PC-3 (cell line): ENCODE results near the gene FLRT1.

Experiments
- CTCF ChIP-seq: fragments of 300-600 bp; sonication (generic); conservative IDR thresholded peaks from 2 replicates; pipeline ENCODE4 v1.5.1; 2017; ENCODE audit warnings: antibody characterized with exemption, low read depth, mild to moderate bottlenecking, low read length
- EZH2 ChIP-seq: fragments of 300-600 bp; sonication (generic); IDR thresholded peaks from one replicate; pipeline ENCODE4 v1.6.1; 2017; ENCODE audit warnings: antibody characterized with exemption, mild to moderate bottlenecking, low read length; ENCODE audit not compliant: unreplicated experiment
- EZH2phosphoT487 ChIP-seq: fragments of 300-600 bp; sonication (generic); IDR thresholded peaks from 2 replicates; pipeline ENCODE4 v1.6.1; 2018; ENCODE audit warnings: mild to moderate bottlenecking, antibody characterized with exemption, low read length, borderline replicate concordance

- TF ChIP-seq EZH2phosphoT487 = no peak
- no peak for TF ChIP-seq CTCF
- no peak for TF ChIP-seq EZH2
Measured at GRCh38 chr11:64072403-64072802, 36.7 kb downstream of the FLRT1 start.
